ENCODE measurements around the gene SYT11. TPM values are rescaled to one million over a fixed set of nuclear protein-coding genes. Genes with fewer than 3 reads are reported as not detected.

SYT11 gene
- total and polyA plus RNA-seq, 2 of the 8 experiments (the other 6 are each of a cell fraction or from before 2014, with no cell fraction given): 7.2 to 9.6 TPM

GRCh38 chr1:155856975-155857930, 2.1 kb upstream of the SYT11 start, which contains the start of gene GON4L:
GON4L (minus strand) TSS chr1:155857214; CDS start chr1:155853780, 3,434 bp downstream.
- H2AFZ ChIP-seq (ENCODE audit: low read length): peak within 1 kb of the TSS; percentile 45; the same call in 1 of the 2 replicates
- H3K56ac ChIP-seq (replicated peaks; ENCODE audit: insufficient read length, low read depth, low read length): peak within 1 kb of the TSS; percentile 50
- peak within 1 kb of the TSS; percentile 85 for H4K91ac ChIP-seq (replicated peaks; ENCODE audit: insufficient read length, low read length)
- H2BK15ac ChIP-seq (ENCODE audit: low read length): no peak within 1 kb of the TSS
- DNase-seq (ENCODE audit: low read depth in 1 of 2, low spot score in 2 of 2) (peak; percentile 54 to 88), FAIRE-seq (peak; percentile 78)
- ChIA-PET CTCF (ENCODE audit: partially characterized antibody) (interaction anchor here (0.7 to 0.9 kb wide), 4 partner anchors 25 to 239 kb away, joined by 3 read pairs; no protein-coding TSS in a partner anchor), POLR2A (ENCODE audit: partially characterized antibody) (interaction anchor here (0.6 to 2.1 kb wide), 7 partner anchors 9 to 495 kb away, joined by 3 to 5 read pairs (median 3); partner anchors contain the start of gene KHDC4)
- H3K14ac ChIP-seq (ENCODE audit: insufficient read length): no peak within 1 kb of the TSS
- H2BK20ac ChIP-seq (ENCODE audit: low read length): peak within 1 kb of the TSS; percentile 91
- peak within 1 kb of the TSS; percentile 79 for H3K27ac ChIP-seq (ENCODE audit: low read depth, low read length)
- peaks cover 8% of the 10 kb centered on the region for H3K23me2 ChIP-seq (ENCODE audit: low read depth, low read length)
- no peak within 1 kb of the TSS; the same call in 1 of the 2 replicates for H2BK12ac ChIP-seq (ENCODE audit: low read depth, low read length)
- peak within 1 kb of the TSS; percentile 36 to 97 (median 86) for H3K9ac ChIP-seq (replicated peaks in 1 of 4; ENCODE audit: extremely low read depth in 1 of 4, low read depth in 3 of 4, low read length in 3 of 4)
- no peak within 1 kb of the TSS for H2BK120ac ChIP-seq (replicated peaks; ENCODE audit: low read depth, low read length)
- H3K9me3 ChIP-seq (ENCODE audit: insufficient read depth in 2 of 2, low read depth in 1 of 2, low read length in 1 of 2): no peaks in the 10 kb centered on the region
- peak within 1 kb of the TSS; percentile 94; the same call in 1 of the 2 replicates for H4K8ac ChIP-seq (ENCODE audit: extremely low read depth, insufficient read depth, low read length)
- H2BK5ac ChIP-seq (ENCODE audit: low read depth, low read length): peak within 1 kb of the TSS; percentile 93
- no peak within 1 kb of the TSS for H2AK5ac ChIP-seq (ENCODE audit: low read depth, low read length)
- no peak within 1 kb of the TSS for H3K23ac ChIP-seq (ENCODE audit: insufficient read length)
- peaks cover 0 to 38% of the 10 kb centered on the region in 2 experiments; a peak in 2 of 4 replicates for H3K79me2 ChIP-seq (ENCODE audit: control insufficient read depth in 1 of 2, insufficient read depth in 2 of 2, low read length in 2 of 2)
- peak within 1 kb of the TSS; percentile 54 to 69 for H3K4me2 ChIP-seq (ENCODE audit: insufficient read depth in 1 of 2, low read depth in 2 of 2, low read length in 2 of 2)
- peaks cover 3% of the 10 kb centered on the region; the same call in 1 of the 2 replicates for H3K79me1 ChIP-seq (ENCODE audit: low read depth, low read length)
- peak within 1 kb of the TSS; percentile 76 to 97 (median 92) for H3K4me3 ChIP-seq (ENCODE audit: extremely low read depth in 1 of 4, insufficient read depth in 2 of 4, low read depth in 3 of 4, low read length in 4 of 4)
- 29% methylated on average over 46 of the region's 46 CpGs; no CpG with 5 or more reads in 1 of the 2 experiments for WGBS, 2 experiments (ENCODE audit: extremely low coverage in 1 of 2, insufficient coverage in 1 of 2, insufficient read length in 1 of 2, insufficient replicate concordance in 2 of 2, low coverage in 1 of 2, low lambda C conversion rate in 2 of 2, missing lambda C conversion rate in 1 of 2)
- no peaks in the 10 kb centered on the region for H3K27me3 ChIP-seq (replicated peaks in 1 of 4; ENCODE audit: control insufficient read depth in 3 of 4, extremely low read depth in 1 of 4, insufficient read depth in 3 of 4, low read length in 3 of 4)
- peaks cover 0 to 6% (median 2%) of the 10 kb centered on the region in 4 experiments; a peak in 4 of 7 replicates for H3K4me1 ChIP-seq (replicated peaks in 1 of 4; ENCODE audit: control insufficient read depth in 3 of 4, insufficient read depth in 4 of 4, low read length in 3 of 4)
- H3K4ac ChIP-seq (replicated peaks; ENCODE audit: insufficient read length, low read depth, low read length): peak within 1 kb of the TSS; percentile 96
- H3K36me3 ChIP-seq (ENCODE audit: control insufficient read depth in 2 of 4, insufficient read depth in 4 of 4, low read length in 3 of 4): peaks cover 8 to 26% (median 17%) of the 10 kb centered on the region in 4 experiments
- H4K5ac ChIP-seq (ENCODE audit: insufficient read length, low read depth, low read length): peak within 1 kb of the TSS; percentile 65
- H3K18ac ChIP-seq (ENCODE audit: extremely low read depth, low read length): peak within 1 kb of the TSS; percentile 98
- peaks cover 0 to 4% of the 10 kb centered on the region in 2 experiments for H4K20me1 ChIP-seq (replicated peaks in 1 of 2; ENCODE audit: control insufficient read depth in 1 of 2, insufficient read depth in 2 of 2, low read length in 2 of 2)
- no peak for TF ChIP-seq CTCF (IDR thresholded peaks at IDR 0.05; ENCODE audit: control extremely low read depth in 1 of 3, insufficient read depth in 1 of 3, low read depth in 1 of 3, low read length in 3 of 3)
- peak; percentile 78 for TF ChIP-seq PHF8 (conservative IDR thresholded peaks at IDR 0.05; ENCODE audit: low read depth, low read length)
- no peak for TF ChIP-seq MAFK (IDR thresholded peaks at IDR 0.05; ENCODE audit: low read depth, low read length)
- no peak for TF ChIP-seq SIRT6 (IDR thresholded peaks at IDR 0.05; ENCODE audit: low read length)
- peak in 1 of 2 experiments; percentile 44; a peak in 1 of 4 replicates for TF ChIP-seq SIN3A (conservative IDR thresholded peaks at IDR 0.05 in 1 of 2, IDR thresholded peaks at IDR 0.05 in 1 of 2; ENCODE audit: low read depth in 1 of 2, low read length in 2 of 2)
- no peak for TF ChIP-seq CHD1 (IDR thresholded peaks at IDR 0.05; ENCODE audit: low read depth, low read length)
- TF ChIP-seq YY1 (IDR thresholded peaks at IDR 0.05; ENCODE audit: low read depth, low read length): peak; percentile 98
